HepG2 (cell line): ENCODE results near the gene GEMIN8. TPM values are rescaled to one million over a fixed set of nuclear protein-coding genes. Genes with fewer than 3 reads are reported as not detected.

ENCODE experiments used
- ARID4A ChIP-seq: sonication (generic); formaldehyde crosslinking; IDR thresholded peaks from 2 replicates; pipeline ENCODE4 v1.5.0; 2020; ENCODE audit warnings: mild to moderate bottlenecking, missing genetic modification reagents, borderline replicate concordance
- ATM ChIP-seq: fragments of 450-650 bp; IDR thresholded peaks from 2 replicates; pipeline ENCODE4 v1.7.1; 2017; ENCODE audit warnings: mild to moderate bottlenecking, borderline replicate concordance
- CC2D1A ChIP-seq: sonication (generic); formaldehyde crosslinking; IDR thresholded peaks from 2 replicates; pipeline ENCODE4 v1.8.1; 2023; ENCODE audit warnings: mild to moderate bottlenecking, missing genetic modification reagents
- PCBP2 ChIP-seq: fragments of 200-400 bp; formaldehyde crosslinking; optimal IDR thresholded peaks from 2 replicates; pipeline ENCODE3; 2018; ENCODE audit warnings: low read length, low read depth; ENCODE audit not compliant: poor library complexity, severe bottlenecking
- RARA ChIP-seq: IDR thresholded peaks from 2 replicates; pipeline ENCODE4 v1.6.1; 2016; ENCODE audit warnings: missing genetic modification reagents, missing compliant biosample characterization
- RFX5 ChIP-seq: IDR thresholded peaks from 2 replicates; pipeline ENCODE4 v1.6.1; 2011; ENCODE audit warnings: low read depth, low read length, improper control_type of control experiment
- SP2 ChIP-seq: sonication (generic); formaldehyde crosslinking; IDR thresholded peaks from 2 replicates; pipeline ENCODE4 v1.5.1; 2020; ENCODE audit warnings: mild to moderate bottlenecking, missing genetic modification reagents
- SRSF9 ChIP-seq: fragments of 200-400 bp; formaldehyde crosslinking; IDR thresholded peaks from 2 replicates; pipeline ENCODE4 v1.6.1; 2018; ENCODE audit warnings: borderline replicate concordance, mild to moderate bottlenecking, low read depth, low read length; ENCODE audit not compliant: insufficient read depth, poor library complexity, severe bottlenecking
- TBX3 ChIP-seq: fragments of 450-650 bp; IDR thresholded peaks from 2 replicates; pipeline ENCODE4 v1.6.1; 2017; ENCODE audit warnings: antibody characterized with exemption, mild to moderate bottlenecking, inconsistent platforms, borderline replicate concordance
- TEAD3 ChIP-seq: optimal IDR thresholded peaks from 2 replicates; pipeline ENCODE3; 2016; ENCODE audit warnings: borderline replicate concordance
- XRCC5 ChIP-seq: fragments of 200-400 bp; formaldehyde crosslinking; optimal IDR thresholded peaks from 2 replicates; pipeline ENCODE3; 2017; ENCODE audit warnings: mild to moderate bottlenecking, low read length
- ZBTB39 ChIP-seq: sonication (generic); formaldehyde crosslinking; IDR thresholded peaks from 2 replicates; pipeline ENCODE4 v1.5.0; 2020; ENCODE audit warnings: missing genetic modification reagents
- ZKSCAN5 ChIP-seq: sonication (generic); formaldehyde crosslinking; IDR thresholded peaks from 2 replicates; pipeline ENCODE4 v1.5.1; 2020; ENCODE audit warnings: mild to moderate bottlenecking, missing genetic modification reagents
- ZNF746 ChIP-seq: sonication (generic); formaldehyde crosslinking; IDR thresholded peaks from 2 replicates; pipeline ENCODE4 v1.8.0; 2022; ENCODE audit warnings: mild to moderate bottlenecking, missing genetic modification reagents
- ZNF781 ChIP-seq: sonication (generic); formaldehyde crosslinking; IDR thresholded peaks from 2 replicates; pipeline ENCODE4 v1.5.1; 2020; ENCODE audit warnings: borderline replicate concordance, mild to moderate bottlenecking, missing genetic modification reagents; ENCODE audit errors: not compliant biosample characterization
- polyA plus RNA-seq, 8 experiments: library from polyadenylated mRNA; depleted of rRNA in 3 of 8; stranded (reverse) in 7 of 8; unstranded in 1 of 8; fragments of >200 nt; fragmentation: Illumina TruSeq in 4 of 8; extraction: Trizol in 4 of 8; gene quantifications; 2 replicates each; pipeline versions ENCODE4 v1.2.1 to v1.2.3, GENCODE V29; 2011 to 2016; ENCODE audit warnings: low read depth in 4 of 8, missing spikeins in 1 of 8, mixed read lengths in 1 of 8; ENCODE audit not compliant: insufficient read depth in 1 of 8
- total RNA-seq, 5 experiments: library from RNA; depleted of rRNA; stranded (reverse); fragments of >200 nt; fragmentation: Illumina TruSeq; extraction: Trizol; gene quantifications; 2 replicates each; pipeline ENCODE4 v1.2.3, GENCODE V29; 2016; ENCODE audit warnings: low read depth in 1 of 5
- TF ChIP-seq, protein P1 (sequence below): sonication (generic); formaldehyde crosslinking; IDR thresholded peaks from 2 replicates; pipeline ENCODE4 v1.5.1; 2020; ENCODE audit warnings: mild to moderate bottlenecking, missing genetic modification reagents, moderate library complexity
- TF ChIP-seq, protein P2 (sequence below): IDR thresholded peaks from 2 replicates; pipeline ENCODE4 v1.6.1; 2018; ENCODE audit warnings: missing genetic modification reagents, mild to moderate bottlenecking, missing compliant biosample characterization
- TF ChIP-seq, protein P3 (sequence below): sonication (generic); formaldehyde crosslinking; IDR thresholded peaks from 2 replicates; pipeline ENCODE4 v1.9.0; 2022; ENCODE audit warnings: missing genetic modification reagents, mild to moderate bottlenecking, borderline replicate concordance

GEMIN8 gene
- total and polyA plus RNA-seq, 2 of the 13 experiments (the other 11 are each of a cell fraction or from before 2014, with no cell fraction given) = 9.7 to 23.7 TPM

DNA sequence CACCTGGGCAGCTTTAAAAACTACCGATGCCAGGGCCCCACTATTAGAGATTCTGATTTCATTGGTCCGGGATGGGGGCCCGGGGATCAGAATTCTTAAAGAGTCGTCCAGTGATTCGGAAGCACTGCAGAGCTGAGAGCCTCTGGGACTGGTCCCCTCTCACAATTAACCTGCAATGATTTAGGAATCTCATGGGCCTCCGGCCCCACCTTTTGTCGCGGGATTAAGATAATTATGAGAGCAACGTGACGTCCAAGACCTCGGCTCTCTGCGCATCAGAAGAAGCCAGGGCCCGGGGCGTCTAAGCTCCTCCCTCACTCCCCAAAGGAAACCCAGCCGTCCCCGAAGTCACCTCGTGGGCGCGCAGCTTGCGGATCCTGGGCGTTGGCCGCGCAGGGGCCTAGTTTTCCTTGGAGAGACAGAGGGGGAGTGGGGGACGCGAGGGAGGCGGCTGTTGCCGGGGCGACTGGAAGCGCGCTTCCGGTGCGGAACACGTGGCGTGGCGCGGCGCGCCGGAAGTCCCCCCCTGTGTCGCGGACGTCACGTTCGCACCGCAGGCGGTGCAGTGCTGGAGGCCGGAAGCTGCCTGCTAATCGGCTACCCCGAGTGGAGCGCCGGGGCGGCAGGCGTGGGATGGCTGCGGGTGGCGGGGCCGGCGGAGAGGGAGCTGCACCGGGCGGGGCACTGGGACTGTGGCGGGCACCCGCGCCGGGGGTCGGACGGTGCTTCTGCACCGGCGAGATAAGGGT is at the start of gene GEMIN8 (continued):
- peak; percentile 92; the same call in 1 of the 2 replicates for TF ChIP-seq ARID4A (CRISPR knock-in tag)
- no peak for TF ChIP-seq ATM
- TF ChIP-seq ZKSCAN5 (CRISPR knock-in tag) = no peak
- TF ChIP-seq ZNF781 (CRISPR knock-in tag) = no peak
- 0 out of 2 replicates have a peak, but pooled peaks have one; percentile 24 for TF ChIP-seq ZNF746 (CRISPR knock-in tag)
- no peak for TF ChIP-seq RARA (CRISPR knock-in tag)
- no peak for TF ChIP-seq RFX5
- TF ChIP-seq, protein P1, sequence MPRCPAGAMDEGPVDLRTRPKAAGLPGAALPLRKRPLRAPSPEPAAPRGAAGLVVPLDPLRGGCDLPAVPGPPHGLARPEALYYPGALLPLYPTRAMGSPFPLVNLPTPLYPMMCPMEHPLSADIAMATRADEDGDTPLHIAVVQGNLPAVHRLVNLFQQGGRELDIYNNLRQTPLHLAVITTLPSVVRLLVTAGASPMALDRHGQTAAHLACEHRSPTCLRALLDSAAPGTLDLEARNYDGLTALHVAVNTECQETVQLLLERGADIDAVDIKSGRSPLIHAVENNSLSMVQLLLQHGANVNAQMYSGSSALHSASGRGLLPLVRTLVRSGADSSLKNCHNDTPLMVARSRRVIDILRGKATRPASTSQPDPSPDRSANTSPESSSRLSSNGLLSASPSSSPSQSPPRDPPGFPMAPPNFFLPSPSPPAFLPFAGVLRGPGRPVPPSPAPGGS = no peak
- TF ChIP-seq PCBP2 = no peak
- TF ChIP-seq, protein P2, sequence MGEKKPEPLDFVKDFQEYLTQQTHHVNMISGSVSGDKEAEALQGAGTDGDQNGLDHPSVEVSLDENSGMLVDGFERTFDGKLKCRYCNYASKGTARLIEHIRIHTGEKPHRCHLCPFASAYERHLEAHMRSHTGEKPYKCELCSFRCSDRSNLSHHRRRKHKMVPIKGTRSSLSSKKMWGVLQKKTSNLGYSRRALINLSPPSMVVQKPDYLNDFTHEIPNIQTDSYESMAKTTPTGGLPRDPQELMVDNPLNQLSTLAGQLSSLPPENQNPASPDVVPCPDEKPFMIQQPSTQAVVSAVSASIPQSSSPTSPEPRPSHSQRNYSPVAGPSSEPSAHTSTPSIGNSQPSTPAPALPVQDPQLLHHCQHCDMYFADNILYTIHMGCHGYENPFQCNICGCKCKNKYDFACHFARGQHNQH (CRISPR knock-in tag) = peak; percentile 32; the same call in 1 of the 2 replicates
- TF ChIP-seq, protein P3, sequence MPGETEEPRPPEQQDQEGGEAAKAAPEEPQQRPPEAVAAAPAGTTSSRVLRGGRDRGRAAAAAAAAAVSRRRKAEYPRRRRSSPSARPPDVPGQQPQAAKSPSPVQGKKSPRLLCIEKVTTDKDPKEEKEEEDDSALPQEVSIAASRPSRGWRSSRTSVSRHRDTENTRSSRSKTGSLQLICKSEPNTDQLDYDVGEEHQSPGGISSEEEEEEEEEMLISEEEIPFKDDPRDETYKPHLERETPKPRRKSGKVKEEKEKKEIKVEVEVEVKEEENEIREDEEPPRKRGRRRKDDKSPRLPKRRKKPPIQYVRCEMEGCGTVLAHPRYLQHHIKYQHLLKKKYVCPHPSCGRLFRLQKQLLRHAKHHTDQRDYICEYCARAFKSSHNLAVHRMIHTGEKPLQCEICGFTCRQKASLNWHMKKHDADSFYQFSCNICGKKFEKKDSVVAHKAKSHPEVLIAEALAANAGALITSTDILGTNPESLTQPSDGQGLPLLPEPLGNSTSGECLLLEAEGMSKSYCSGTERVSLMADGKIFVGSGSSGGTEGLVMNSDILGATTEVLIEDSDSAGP (CRISPR knock-in tag) = peak; percentile 81; the same call in 1 of the 2 replicates
- TF ChIP-seq CC2D1A (CRISPR knock-in tag) = no peak
- TF ChIP-seq TBX3 = 0 out of 2 replicates have a peak, but pooled peaks have one; percentile 12
- TF ChIP-seq TEAD3 (CRISPR knock-in tag) = peak; percentile 56
- no peak for TF ChIP-seq SRSF9
- TF ChIP-seq XRCC5 = peak; percentile 33
- TF ChIP-seq SP2 (CRISPR knock-in tag) = peak; percentile 67
- no peak for TF ChIP-seq ZBTB39 (CRISPR knock-in tag)
